Suprapubic skin (tissue), 4 donors: ENCODE data around the gene HSPA12B. TPM values are rescaled to one million over a fixed set of nuclear protein-coding genes. Genes with fewer than 3 reads are reported as not detected.

ENCODE experiments used
- DNase-seq, 2 donors: peaks; one replicate each; pipeline ENCODE4 v3.0.0-alpha.2; 2019; ENCODE audit warnings: low spot score in 2 of 2
- H3K27ac ChIP-seq: fragments of 200-600 bp; sonication (generic); one replicate; pipeline ENCODE4 v1.5.1; 2019
- H3K27me3 ChIP-seq: fragments of 200-600 bp; sonication (generic); one replicate; pipeline ENCODE4 v1.5.1; 2019
- H3K36me3 ChIP-seq: fragments of 200-600 bp; sonication (generic); one replicate; pipeline ENCODE4 v1.5.1; 2019
- H3K4me1 ChIP-seq: fragments of 200-600 bp; sonication (generic); one replicate; pipeline ENCODE4 v1.5.1; 2019
- H3K4me3 ChIP-seq: fragments of 200-600 bp; sonication (generic); one replicate; pipeline ENCODE4 v1.5.1; 2019; ENCODE audit warnings: mild to moderate bottlenecking
- H3K9me3 ChIP-seq: fragments of 200-600 bp; sonication (generic); one replicate; pipeline ENCODE4 v1.5.1; 2019
- EP300 ChIP-seq: sonication (generic); formaldehyde crosslinking; IDR thresholded peaks from one replicate; pipeline ENCODE4 v1.6.1; 2017; ENCODE audit warnings: antibody characterized with exemption
- POLR2A ChIP-seq, 2 donors: fragments of 450-650 bp; IDR thresholded peaks; one replicate each; pipeline ENCODE4 v1.6.1; 2017; ENCODE audit warnings: antibody characterized with exemption in 2 of 2, mild to moderate bottlenecking in 2 of 2, moderate library complexity in 2 of 2
- POLR2AphosphoS5 ChIP-seq, 3 donors: sonication (generic); formaldehyde crosslinking; IDR thresholded peaks; one replicate each; pipeline ENCODE4 v1.6.1; 2017; ENCODE audit warnings: antibody characterized with exemption in 3 of 3
- WGBS: methylation state at CpG from one replicate; pipeline ENCODE4 v1.1.5; 2018; 5-methylcytosine and 5-hydroxymethylcytosine counted together
- total RNA-seq, 4 donors: library from RNA; depleted of rRNA; stranded (reverse); fragments of >200 nt; gene quantifications; one replicate each; pipeline ENCODE4 v1.1.0, GENCODE V29; 2016
- TF ChIP-seq, protein P1 (sequence below), 2 donors: fragments of 200-600 bp in 1 of 2; fragments of 450-650 bp in 1 of 2; sonication (generic) in 1 of 2; IDR thresholded peaks; one replicate each; pipeline ENCODE4 v1.5.1; 2016 to 2019; ENCODE audit warnings: antibody characterized with exemption in 2 of 2, mild to moderate bottlenecking in 1 of 2, moderate library complexity in 1 of 2

Gene HSPA12B
- total RNA-seq, 4 donors from 2014 or later, result 1.9 to 8.7 (median 4.4) TPM

GRCh38 chr20:3697588-3698305, 34.7 kb upstream of the HSPA12B start:
- no peak overlapping the region for H3K27ac ChIP-seq
- H3K9me3 ChIP-seq, result no peaks in the 10 kb centered on the region
- no peak for DNase-seq
- no peaks in the 10 kb centered on the region for H3K27me3 ChIP-seq
- no peak for TF ChIP-seq POLR2AphosphoS5 (IDR thresholded peaks at IDR 0.05)
- no peak for TF ChIP-seq POLR2A (IDR thresholded peaks at IDR 0.05)
- TF ChIP-seq, protein P1, sequence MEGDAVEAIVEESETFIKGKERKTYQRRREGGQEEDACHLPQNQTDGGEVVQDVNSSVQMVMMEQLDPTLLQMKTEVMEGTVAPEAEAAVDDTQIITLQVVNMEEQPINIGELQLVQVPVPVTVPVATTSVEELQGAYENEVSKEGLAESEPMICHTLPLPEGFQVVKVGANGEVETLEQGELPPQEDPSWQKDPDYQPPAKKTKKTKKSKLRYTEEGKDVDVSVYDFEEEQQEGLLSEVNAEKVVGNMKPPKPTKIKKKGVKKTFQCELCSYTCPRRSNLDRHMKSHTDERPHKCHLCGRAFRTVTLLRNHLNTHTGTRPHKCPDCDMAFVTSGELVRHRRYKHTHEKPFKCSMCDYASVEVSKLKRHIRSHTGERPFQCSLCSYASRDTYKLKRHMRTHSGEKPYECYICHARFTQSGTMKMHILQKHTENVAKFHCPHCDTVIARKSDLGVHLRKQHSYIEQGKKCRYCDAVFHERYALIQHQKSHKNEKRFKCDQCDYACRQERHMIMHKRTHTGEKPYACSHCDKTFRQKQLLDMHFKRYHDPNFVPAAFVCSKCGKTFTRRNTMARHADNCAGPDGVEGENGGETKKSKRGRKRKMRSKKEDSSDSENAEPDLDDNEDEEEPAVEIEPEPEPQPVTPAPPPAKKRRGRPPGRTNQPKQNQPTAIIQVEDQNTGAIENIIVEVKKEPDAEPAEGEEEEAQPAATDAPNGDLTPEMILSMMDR (IDR thresholded peaks at IDR 0.05), result no peak
- no peak overlapping the region for H3K4me3 ChIP-seq
- H3K4me1 ChIP-seq, result no peaks in the 10 kb centered on the region
- 93% methylated on average over 12 of the region's 18 CpGs for WGBS
- H3K36me3 ChIP-seq, result no peaks in the 10 kb centered on the region

- no peak for TF ChIP-seq POLR2AphosphoS5 (IDR thresholded peaks at IDR 0.05)
- no peak for TF ChIP-seq POLR2A (IDR thresholded peaks at IDR 0.05)
- no peak for TF ChIP-seq EP300
- TF ChIP-seq, protein P1 (IDR thresholded peaks at IDR 0.05), result no peak
- WGBS, result 80% methylated on average over 1 of the region's 6 CpGs
- Histone ChIP-seq H3K9me3 (no peaks in the 10 kb centered on the region), H3K27ac (no peak overlapping the region), H3K36me3 (no peaks in the 10 kb centered on the region), H3K4me3 (no peak overlapping the region), H3K4me1 (no peaks in the 10 kb centered on the region), H3K27me3 (no peaks in the 10 kb centered on the region)
- no peak for DNase-seq
Measured at GRCh38 chr20:3698591-3699001, 33.9 kb upstream of the HSPA12B start.

- H3K4me3 ChIP-seq, result no peak overlapping the region
- H3K27ac ChIP-seq, result no peak overlapping the region
- no peaks in the 10 kb centered on the region for H3K9me3 ChIP-seq
- H3K27me3 ChIP-seq, result no peaks in the 10 kb centered on the region
- 79% methylated on average over 6 of the region's 16 CpGs for WGBS
- no peaks in the 10 kb centered on the region for H3K4me1 ChIP-seq
- no peak for DNase-seq
- no peaks in the 10 kb centered on the region for H3K36me3 ChIP-seq
- TF ChIP-seq POLR2AphosphoS5 (IDR thresholded peaks at IDR 0.05) (no peak), EP300 (no peak), POLR2A (IDR thresholded peaks at IDR 0.05) (no peak)
- TF ChIP-seq, protein P1 (IDR thresholded peaks at IDR 0.05), result no peak
Measured at GRCh38 chr20:3699037-3699436, 33.4 kb upstream of the HSPA12B start.

DNA sequence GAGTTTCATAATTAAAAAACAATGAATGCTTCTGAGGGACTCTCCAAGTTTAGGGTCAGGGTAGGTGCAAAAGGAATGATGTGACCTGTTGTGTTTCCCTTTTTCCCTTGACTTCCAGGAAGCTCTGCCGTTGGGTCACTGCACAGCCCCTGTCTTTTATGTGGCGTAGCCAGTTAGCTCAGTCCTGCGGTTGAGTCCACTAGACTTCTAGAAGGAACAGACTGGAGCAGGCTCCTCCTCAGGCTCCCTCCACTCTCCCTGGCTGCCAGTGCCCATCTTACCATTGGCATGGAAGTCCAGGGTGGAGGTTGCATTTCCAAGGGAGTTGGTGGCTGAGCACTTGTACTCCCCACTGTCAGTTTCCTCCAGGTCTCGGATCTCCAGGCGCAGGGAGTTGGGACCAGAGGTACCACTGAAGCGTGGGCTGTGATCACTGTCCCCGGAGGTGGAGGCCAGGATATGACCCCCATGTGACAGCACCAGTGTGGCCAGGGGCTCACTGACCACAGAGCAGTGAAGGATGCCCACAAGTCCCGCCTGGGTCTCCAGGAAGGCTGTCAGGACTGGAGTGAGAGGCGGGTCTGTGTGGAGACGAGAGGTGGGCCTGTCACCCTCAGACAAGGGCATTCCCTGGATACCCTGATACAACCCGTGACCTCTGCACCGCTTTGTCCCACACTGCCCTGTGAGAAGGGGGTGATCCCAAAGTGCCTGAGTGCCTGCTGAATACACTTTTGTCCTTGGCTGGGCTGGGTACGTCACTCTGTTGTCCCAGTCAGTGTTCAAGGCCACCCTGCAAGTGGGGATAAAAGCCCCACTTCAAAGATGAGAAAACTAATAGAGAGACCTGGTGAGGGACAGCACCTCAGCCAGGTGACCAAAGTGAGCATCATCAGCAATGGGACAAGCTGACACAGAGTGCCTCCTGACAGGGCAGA, 31.2 kb upstream of the HSPA12B start:
- no peaks in the 10 kb centered on the region for H3K36me3 ChIP-seq
- 91% methylated on average over 13 of the region's 13 CpGs for WGBS

More for the DNA sequence above, 31.2 kb upstream of the HSPA12B start:
- TF ChIP-seq POLR2A (IDR thresholded peaks at IDR 0.05) (no peak), POLR2AphosphoS5 (IDR thresholded peaks at IDR 0.05) (no peak), EP300 (no peak)
- TF ChIP-seq, protein P1 (IDR thresholded peaks at IDR 0.05), result no peak
- no peaks in the 10 kb centered on the region for H3K9me3 ChIP-seq
- H3K27me3 ChIP-seq, result no peaks in the 10 kb centered on the region
- no peak overlapping the region for H3K4me3 ChIP-seq
- no peak overlapping the region for H3K27ac ChIP-seq
- no peak for DNase-seq
- no peaks in the 10 kb centered on the region for H3K4me1 ChIP-seq
